HEK293 (cell line): ENCODE results near the gene PRTFDC1.

Experiments
- CTCF ChIA-PET: fragments of 350-600 bp; formaldehyde crosslinking; extraction: SDS; loops from one replicate; lab custom pipeline; 2021; ENCODE audit warnings: antibody characterized with exemption; lab: Yijun Ruan, JAX
- POLR2A ChIA-PET: fragments of 300-600 bp; formaldehyde crosslinking; extraction: SDS; loops from one replicate; lab custom pipeline; 2020; ENCODE audit warnings: antibody characterized with exemption, inconsistent platforms; lab: Yijun Ruan, JAX
- H3K27ac ChIP-seq: fragments of 200-500 bp; sonication (Bioruptor generic); 2 replicates; pipeline ENCODE4 v1.5.1; 2014; ENCODE audit warnings: low read depth, low read length, control low read depth, inconsistent platforms; ENCODE audit errors: extremely low read depth
- H3K36me3 ChIP-seq, 2 experiments: fragments of 200-500 bp in 1 of 2; sonication (Bioruptor generic) in 1 of 2; 1 replicate in 1 of 2; 2 replicates in 1 of 2; pipeline ENCODE4 v1.5.1; 2014 to 2017; ENCODE audit warnings: inconsistent platforms in 2 of 2, low read length in 2 of 2; ENCODE audit not compliant: control insufficient read depth in 2 of 2, insufficient read depth in 1 of 2
- H3K4me1 ChIP-seq: fragments of 200-500 bp; sonication (Bioruptor generic); 2 replicates; pipeline ENCODE4 v1.5.1; 2014; ENCODE audit warnings: mild to moderate bottlenecking, low read length, inconsistent platforms; ENCODE audit not compliant: control insufficient read depth, insufficient read depth
- H3K4me3 ChIP-seq: 2 replicates; pipeline ENCODE4 v1.5.1; 2011; ENCODE audit warnings: low read depth, mild to moderate bottlenecking, control low read depth, low read length, moderate library complexity
- H3K9me3 ChIP-seq: fragments of 200-500 bp; sonication (Bioruptor generic); 2 replicates; pipeline ENCODE4 v1.5.1; 2014; ENCODE audit warnings: low read depth, low read length, inconsistent platforms; ENCODE audit not compliant: control insufficient read depth, insufficient read depth
- BCL11A ChIP-seq: fragments of 450-650 bp; formaldehyde crosslinking; IDR thresholded peaks from 2 replicates; pipeline ENCODE4 v1.5.1; 2016; ENCODE audit warnings: low read depth, missing biosample characterization, missing genetic modification characterization
- EGR2 ChIP-seq: fragments of 450-650 bp; formaldehyde crosslinking; IDR thresholded peaks from 2 replicates; pipeline ENCODE4 v1.5.1; 2016; ENCODE audit warnings: low read depth, missing biosample characterization, missing genetic modification characterization
- GLI4 ChIP-seq: fragments of 450-650 bp; formaldehyde crosslinking; IDR thresholded peaks from 2 replicates; pipeline ENCODE4 v1.5.1; 2016; ENCODE audit warnings: missing biosample characterization, missing genetic modification characterization
- GLIS1 ChIP-seq: fragments of 450-650 bp; formaldehyde crosslinking; IDR thresholded peaks from 2 replicates; pipeline ENCODE4 v1.5.1; 2016; ENCODE audit warnings: missing biosample characterization, missing genetic modification characterization
- HOXA7 ChIP-seq: sonication (generic); formaldehyde crosslinking; IDR thresholded peaks from 2 replicates; pipeline ENCODE4 v1.8.1; 2022; ENCODE audit warnings: missing genetic modification reagents, borderline replicate concordance
- HOXD13 ChIP-seq: sonication (generic); formaldehyde crosslinking; IDR thresholded peaks from 2 replicates; pipeline ENCODE4 v1.8.0; 2022; ENCODE audit warnings: missing genetic modification reagents, borderline replicate concordance
- PRDM1 ChIP-seq: fragments of 450-650 bp; formaldehyde crosslinking; IDR thresholded peaks from 2 replicates; pipeline ENCODE4; 2016; ENCODE audit warnings: missing biosample characterization, missing genetic modification characterization
- PRDM6 ChIP-seq: fragments of 450-650 bp; formaldehyde crosslinking; IDR thresholded peaks from 2 replicates; pipeline ENCODE4 v1.5.1; 2017; ENCODE audit warnings: missing biosample characterization, missing genetic modification characterization
- ZBTB17 ChIP-seq: fragments of 450-650 bp; formaldehyde crosslinking; IDR thresholded peaks from 2 replicates; pipeline ENCODE4 v1.5.1; 2016; ENCODE audit warnings: missing biosample characterization, missing genetic modification characterization
- ZEB2 ChIP-seq: fragments of 450-650 bp; formaldehyde crosslinking; IDR thresholded peaks from 2 replicates; pipeline ENCODE4 v1.5.1; 2016; ENCODE audit warnings: missing biosample characterization, missing genetic modification characterization
- ZIC2 ChIP-seq: fragments of 450-650 bp; formaldehyde crosslinking; IDR thresholded peaks from 2 replicates; pipeline ENCODE4 v1.5.1; 2016; ENCODE audit warnings: missing biosample characterization, missing genetic modification characterization
- ZNF16 ChIP-seq: fragments of 450-650 bp; formaldehyde crosslinking; IDR thresholded peaks from 2 replicates; pipeline ENCODE4 v1.5.1; 2016; ENCODE audit warnings: low read depth, missing biosample characterization, missing genetic modification characterization
- ZNF175 ChIP-seq: fragments of 450-650 bp; formaldehyde crosslinking; IDR thresholded peaks from 2 replicates; pipeline ENCODE4 v1.5.1; 2016; ENCODE audit warnings: missing biosample characterization, missing genetic modification characterization
- ZNF23 ChIP-seq: fragments of 450-650 bp; formaldehyde crosslinking; IDR thresholded peaks from 2 replicates; pipeline ENCODE4 v1.5.1; 2016; ENCODE audit warnings: missing biosample characterization, missing genetic modification characterization, borderline replicate concordance
- ZNF24 ChIP-seq: fragments of 450-650 bp; formaldehyde crosslinking; IDR thresholded peaks from 2 replicates; pipeline ENCODE4 v1.5.1; 2016; ENCODE audit warnings: missing biosample characterization, missing genetic modification characterization
- ZNF292 ChIP-seq: fragments of 450-650 bp; formaldehyde crosslinking; IDR thresholded peaks from 2 replicates; pipeline ENCODE4 v1.5.1; 2016; ENCODE audit warnings: low read depth, missing biosample characterization, missing genetic modification characterization, borderline replicate concordance
- ZNF335 ChIP-seq: fragments of 450-650 bp; formaldehyde crosslinking; conservative IDR thresholded peaks from 2 replicates; pipeline ENCODE4 v1.5.1; 2016; ENCODE audit warnings: missing biosample characterization, missing genetic modification characterization
- ZNF394 ChIP-seq: fragments of 450-650 bp; formaldehyde crosslinking; IDR thresholded peaks from 2 replicates; pipeline ENCODE4 v1.5.1; 2016; ENCODE audit warnings: missing biosample characterization, missing genetic modification characterization, mild to moderate bottlenecking, moderate library complexity, borderline replicate concordance
- ZNF518A ChIP-seq: fragments of 450-650 bp; formaldehyde crosslinking; conservative IDR thresholded peaks from 2 replicates; pipeline ENCODE4 v1.5.1; 2016; ENCODE audit warnings: low read depth, missing biosample characterization, missing genetic modification characterization
- ZNF670 ChIP-seq: fragments of 450-650 bp; formaldehyde crosslinking; IDR thresholded peaks from 2 replicates; pipeline ENCODE4 v1.5.1; 2016; ENCODE audit warnings: missing biosample characterization, missing genetic modification characterization, low read depth
- ZNF701 ChIP-seq: fragments of 450-650 bp; formaldehyde crosslinking; IDR thresholded peaks from 2 replicates; pipeline ENCODE4 v1.5.1; 2016; ENCODE audit warnings: missing biosample characterization, missing genetic modification characterization
- TF ChIP-seq, protein P1 (sequence below): fragments of 450-650 bp; IDR thresholded peaks from 2 replicates; pipeline ENCODE4 v1.5.1; 2018; ENCODE audit warnings: missing biosample characterization, mild to moderate bottlenecking, missing genetic modification characterization

The PRTFDC1 gene

GRCh38 chr10:24851629-24852028 lies 100.8 kb downstream of the PRTFDC1 start:
- Histone ChIP-seq H3K4me3 (no peak overlapping the region), H3K36me3 (no peaks in the 10 kb centered on the region), H3K27ac (no peak overlapping the region; the same call in 1 of the 2 replicates), H3K4me1 (peaks cover 8% of the 10 kb centered on the region), H3K9me3 (no peaks in the 10 kb centered on the region)
- TF ChIP-seq GLI4 (tag by site-specific recombination) (no peak), ZNF16 (tag by site-specific recombination) (no peak), ZNF518A (tag by site-specific recombination) (no peak), ZNF24 (tag by site-specific recombination) (no peak), ZBTB17 (tag by site-specific recombination) (no peak), EGR2 (no peak), GLIS1 (tag by site-specific recombination) (no peak), HOXD13 (CRISPR knock-in tag) (no peak), ZNF701 (tag by site-specific recombination) (no peak), ZNF292 (tag by site-specific recombination) (no peak)
- TF ChIP-seq, protein P1, sequence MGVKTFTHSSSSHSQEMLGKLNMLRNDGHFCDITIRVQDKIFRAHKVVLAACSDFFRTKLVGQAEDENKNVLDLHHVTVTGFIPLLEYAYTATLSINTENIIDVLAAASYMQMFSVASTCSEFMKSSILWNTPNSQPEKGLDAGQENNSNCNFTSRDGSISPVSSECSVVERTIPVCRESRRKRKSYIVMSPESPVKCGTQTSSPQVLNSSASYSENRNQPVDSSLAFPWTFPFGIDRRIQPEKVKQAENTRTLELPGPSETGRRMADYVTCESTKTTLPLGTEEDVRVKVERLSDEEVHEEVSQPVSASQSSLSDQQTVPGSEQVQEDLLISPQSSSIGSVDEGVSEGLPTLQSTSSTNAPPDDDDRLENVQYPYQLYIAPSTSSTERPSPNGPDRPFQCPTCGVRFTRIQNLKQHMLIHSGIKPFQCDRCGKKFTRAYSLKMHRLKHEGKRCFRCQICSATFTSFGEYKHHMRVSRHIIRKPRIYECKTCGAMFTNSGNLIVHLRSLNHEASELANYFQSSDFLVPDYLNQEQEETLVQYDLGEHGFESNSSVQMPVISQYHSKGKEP (tag by site-specific recombination), result no peak
- ChIA-PET POLR2A (no interaction called here), CTCF (interaction anchor here (0.7 kb wide), 1 partner anchor 129 kb away, joined by 5 read pairs; no protein-coding TSS in a partner anchor)

GRCh38 chr10:24850727-24851296 lies 101.6 kb downstream of the PRTFDC1 start:
- CTCF ChIA-PET, result interaction anchor here (0.5 to 0.8 kb wide), 2 partner anchors 33 to 139 kb away, joined by 3 to 5 read pairs; no protein-coding TSS in a partner anchor
- POLR2A ChIA-PET, result no interaction called here
- TF ChIP-seq ZIC2, result 0 out of 2 replicates have a peak, but pooled peaks have one; percentile 45
- peak; percentile 60; the same call in 1 of the 2 replicates for TF ChIP-seq GLIS1 (tag by site-specific recombination)
- no peak for TF ChIP-seq HOXA7
- H3K27ac ChIP-seq, result no peak overlapping the region
- peaks cover 8% of the 10 kb centered on the region for H3K4me1 ChIP-seq
- no peaks in the 10 kb centered on the region for H3K9me3 ChIP-seq
- no peak overlapping the region for H3K4me3 ChIP-seq
- no peaks in the 10 kb centered on the region for H3K36me3 ChIP-seq

- H3K4me1 ChIP-seq, result peaks cover 8% of the 10 kb centered on the region
- no peak overlapping the region for H3K27ac ChIP-seq
- no peaks in the 10 kb centered on the region for H3K9me3 ChIP-seq
- CTCF ChIA-PET, result interaction anchor here (1.7 kb wide), 2 partner anchors 9 to 166 kb away, joined by 5 to 6 read pairs; partner anchors contain the start of gene ENKUR
- no peaks in the 10 kb centered on the region for H3K36me3 ChIP-seq
- POLR2A ChIA-PET, result interaction anchor here (0.9 kb wide), 1 partner anchor 8 kb away, joined by 3 read pairs; no protein-coding TSS in a partner anchor
- no peak overlapping the region; the same call in 1 of the 2 replicates for H3K4me3 ChIP-seq
- TF ChIP-seq ZNF23 (tag by site-specific recombination) (no peak), ZNF394 (tag by site-specific recombination) (no peak), ZNF335 (tag by site-specific recombination) (0 out of 2 replicates have a peak, but pooled peaks have one; percentile 15), ZNF175 (tag by site-specific recombination) (no peak), PRDM1 (no peak), ZNF670 (tag by site-specific recombination) (no peak), BCL11A (tag by site-specific recombination) (no peak), ZEB2 (tag by site-specific recombination) (no peak), PRDM6 (tag by site-specific recombination) (peak; percentile 38)
Measured at GRCh38 chr10:24849501-24850299, 102.7 kb downstream of the PRTFDC1 start.
